Activated T-helper 9 cell treated with anti-CD3 and anti-CD28 coated beads, Interleukin-2, amount 50 U/mL, for 16 hours (primary cell): ENCODE measurements around the gene CLTC.

ENCODE experiments used
- DNase-seq: peaks from one replicate; pipeline ENCODE4 v3.0.0-alpha.2; 2020; ENCODE audit warnings: low read depth

CLTC gene

DNA sequence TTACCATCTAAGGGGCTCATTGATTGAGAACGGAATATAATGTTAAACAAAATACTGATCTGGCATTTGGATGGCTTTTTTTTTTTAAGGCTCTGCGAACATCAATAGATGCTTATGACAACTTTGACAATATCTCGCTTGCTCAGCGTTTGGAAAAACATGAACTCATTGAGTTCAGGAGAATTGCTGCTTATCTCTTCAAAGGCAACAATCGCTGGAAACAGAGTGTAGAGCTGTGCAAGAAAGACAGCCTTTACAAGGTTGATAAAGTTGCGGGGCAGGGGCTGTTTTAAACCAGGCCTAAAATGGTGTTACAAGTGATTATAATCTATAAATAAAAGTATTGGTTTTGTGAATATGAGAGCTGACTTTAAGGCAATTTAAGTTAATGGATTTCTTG is 65.3 kb downstream of the CLTC start:
- DNase-seq, result no peak

DNA sequence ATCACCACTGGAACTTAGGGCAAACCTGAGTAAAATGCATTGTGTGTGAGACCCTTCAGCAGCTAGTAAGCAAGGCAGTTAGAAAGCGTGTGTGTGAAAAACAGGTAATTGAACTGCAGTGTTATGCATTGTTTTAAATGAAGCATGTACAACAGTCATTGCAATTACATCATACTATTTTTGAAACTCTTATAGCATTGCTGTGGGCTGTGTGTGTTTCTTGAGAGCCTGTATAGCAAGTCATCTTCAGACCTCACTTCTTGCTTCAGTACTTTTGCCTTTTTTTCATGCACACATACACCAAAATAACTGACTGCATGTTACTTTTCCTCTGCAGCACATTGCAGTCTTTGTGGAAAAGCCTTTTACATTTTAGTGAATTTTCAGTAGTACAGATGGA is 68.3 kb downstream of the CLTC start:
- DNase-seq, result no peak

DNA sequence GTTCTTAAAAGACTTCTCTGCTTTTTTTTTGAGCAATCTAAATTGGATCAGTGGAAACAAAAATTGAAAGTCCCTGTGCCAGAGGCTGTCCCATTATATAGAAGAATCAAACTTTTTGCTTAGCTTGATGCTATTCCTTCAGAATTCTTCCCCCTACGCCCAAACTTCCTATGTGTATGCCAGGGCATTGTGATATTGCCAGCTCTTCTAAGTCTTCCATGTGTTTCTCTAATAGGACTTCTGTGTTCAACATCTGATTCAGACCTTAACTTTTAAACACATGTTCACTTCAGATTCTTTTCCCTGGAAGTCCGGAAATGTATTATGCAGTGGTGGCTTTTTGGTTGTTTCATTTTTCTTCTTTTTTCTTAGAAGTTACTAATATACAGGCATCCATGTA is 68.8 kb downstream of the CLTC start:
- no peak for DNase-seq

DNA sequence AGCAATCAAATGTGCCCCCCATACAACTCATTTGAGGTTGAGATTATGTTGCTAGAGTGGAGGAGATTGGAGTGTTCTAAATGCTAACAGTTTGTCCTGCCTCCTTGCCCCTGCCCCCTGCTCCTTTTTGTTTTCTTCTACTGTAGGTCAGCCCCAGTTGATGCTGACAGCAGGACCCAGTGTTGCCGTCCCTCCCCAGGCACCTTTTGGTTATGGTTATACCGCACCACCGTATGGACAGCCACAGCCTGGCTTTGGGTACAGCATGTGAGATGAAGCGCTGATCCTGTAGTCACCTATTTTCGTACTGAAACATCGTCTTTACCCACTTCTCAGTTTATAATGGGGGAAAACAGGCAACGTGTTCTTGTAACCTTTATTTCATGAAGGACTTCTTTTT is 73.9 kb downstream of the CLTC start:
- no peak for DNase-seq

GRCh38 chr17:59694344-59694743 is 74.6 kb downstream of the CLTC start:
- DNase-seq, result no peak

DNA sequence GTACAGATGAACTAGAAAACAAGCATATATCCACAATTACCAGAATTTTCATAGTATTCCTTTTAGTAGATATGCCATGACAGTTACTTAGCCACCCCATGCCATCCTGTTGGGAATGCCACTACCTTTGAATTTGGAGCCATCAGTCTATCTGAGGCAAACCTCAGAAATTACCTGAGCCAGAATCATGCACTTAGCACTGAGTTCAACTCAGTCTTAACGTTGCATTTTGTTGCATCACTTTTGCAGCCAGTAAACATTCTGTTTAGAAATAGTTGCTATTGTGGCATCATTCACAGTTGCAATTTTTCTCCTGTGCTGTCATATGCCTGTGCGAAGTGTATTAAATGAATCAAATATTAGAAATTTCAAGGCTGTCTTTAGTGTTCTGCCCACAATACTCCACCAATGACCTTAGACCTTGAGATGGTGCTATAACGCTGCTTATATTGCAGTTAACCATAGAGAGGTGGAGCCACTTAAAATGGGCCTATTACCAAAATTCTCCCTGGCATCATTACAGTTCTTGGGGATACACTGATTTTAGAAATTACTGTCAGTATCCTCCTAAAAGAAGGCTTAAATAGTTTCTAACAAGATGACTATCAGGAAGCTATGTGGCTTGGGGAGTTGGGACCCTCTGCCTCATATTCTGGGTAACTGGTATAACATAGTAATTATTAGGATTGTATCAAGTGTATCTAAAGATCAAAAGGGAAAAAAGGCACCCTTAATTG is 76.4 kb downstream of the CLTC start:
- DNase-seq, result no peak

DNA sequence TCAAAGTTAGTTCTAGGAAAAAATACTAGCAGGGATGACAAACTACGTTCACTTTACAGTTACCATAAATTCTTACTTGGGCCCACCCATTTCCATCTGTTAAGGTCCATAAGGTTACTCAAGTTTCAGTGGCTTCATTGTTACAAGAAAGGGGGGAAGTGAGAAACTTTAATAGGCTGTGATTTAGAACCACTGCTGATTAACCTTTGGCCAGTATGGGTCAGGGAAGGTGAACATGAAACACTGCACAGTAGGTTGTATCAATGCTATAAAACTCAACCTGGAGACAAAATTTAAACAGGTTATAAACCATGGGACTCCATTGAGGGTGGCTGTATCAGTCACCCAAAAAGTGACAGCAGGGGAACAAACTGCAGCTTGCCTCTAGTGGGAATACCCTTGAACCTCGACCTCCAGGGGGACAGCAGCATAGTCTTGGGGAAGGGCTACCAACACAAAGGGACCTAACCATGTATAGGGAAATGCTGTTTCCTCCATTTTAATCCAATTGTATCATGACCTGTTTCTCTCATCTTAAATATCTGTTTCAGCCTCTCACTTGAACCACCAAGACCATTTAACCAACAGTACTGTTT is 77.1 kb downstream of the CLTC start:
- no peak for DNase-seq

DNA sequence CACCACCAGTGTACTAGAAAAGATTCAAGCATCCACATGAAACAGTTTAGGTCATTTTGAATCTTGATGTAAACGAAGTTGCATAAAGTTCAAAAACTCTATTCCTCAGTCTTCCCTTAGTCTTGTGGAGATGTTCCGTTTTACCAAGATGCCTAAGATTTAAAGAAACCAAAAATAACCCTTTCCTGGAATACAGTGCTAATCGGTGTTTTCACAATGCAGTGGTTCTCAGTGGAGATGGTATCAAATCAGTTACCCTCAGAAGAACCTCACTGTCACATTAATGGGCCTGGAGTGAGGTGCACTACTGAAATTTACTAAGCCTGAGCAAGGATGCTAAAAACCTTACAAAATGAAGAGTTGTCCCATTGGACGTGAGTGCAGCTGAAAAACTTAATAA is 78.4 kb downstream of the CLTC start:
- no peak for DNase-seq

DNA sequence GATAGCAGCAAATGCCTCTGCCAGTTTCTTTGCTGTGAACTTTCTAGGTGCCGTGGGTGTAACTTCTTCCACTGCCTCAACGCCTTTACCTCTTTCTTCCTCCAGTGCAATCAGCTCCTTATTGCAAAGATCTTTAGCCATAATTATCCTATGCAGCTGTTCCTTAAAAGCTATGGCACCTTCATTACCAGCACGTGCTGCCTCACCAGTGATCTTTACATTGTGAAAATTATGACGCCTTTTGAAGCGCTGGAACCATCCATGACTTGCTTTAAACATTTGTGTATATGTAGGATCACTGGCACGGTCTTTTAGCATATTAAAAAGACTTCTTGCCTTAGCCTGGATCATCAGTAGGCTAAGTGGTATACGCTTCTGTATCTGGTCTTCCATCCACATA is 79.5 kb downstream of the CLTC start:
- DNase-seq, result no peak

GRCh38 chr17:59699786-59700185 is 80.1 kb downstream of the CLTC start:
- DNase-seq, result no peak

DNA sequence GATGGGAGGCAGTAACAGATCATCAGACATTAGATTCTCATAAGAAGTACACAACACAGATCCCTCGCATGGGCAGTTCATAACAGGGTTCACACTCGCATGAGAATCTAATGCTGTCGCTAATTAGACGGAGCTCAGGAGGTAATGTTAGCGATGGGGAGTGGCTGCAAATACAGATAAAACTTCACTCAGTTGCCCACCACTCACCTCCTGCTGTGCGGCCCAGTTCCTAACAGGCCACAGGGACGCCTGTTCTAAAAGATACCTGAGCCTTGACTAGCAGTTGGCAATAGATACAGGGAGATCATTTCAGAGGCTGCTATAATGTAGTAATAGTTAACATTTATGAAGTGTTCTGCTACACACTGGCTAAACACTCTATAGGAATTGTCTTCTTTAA is 82.6 kb downstream of the CLTC start:
- no peak for DNase-seq

DNA sequence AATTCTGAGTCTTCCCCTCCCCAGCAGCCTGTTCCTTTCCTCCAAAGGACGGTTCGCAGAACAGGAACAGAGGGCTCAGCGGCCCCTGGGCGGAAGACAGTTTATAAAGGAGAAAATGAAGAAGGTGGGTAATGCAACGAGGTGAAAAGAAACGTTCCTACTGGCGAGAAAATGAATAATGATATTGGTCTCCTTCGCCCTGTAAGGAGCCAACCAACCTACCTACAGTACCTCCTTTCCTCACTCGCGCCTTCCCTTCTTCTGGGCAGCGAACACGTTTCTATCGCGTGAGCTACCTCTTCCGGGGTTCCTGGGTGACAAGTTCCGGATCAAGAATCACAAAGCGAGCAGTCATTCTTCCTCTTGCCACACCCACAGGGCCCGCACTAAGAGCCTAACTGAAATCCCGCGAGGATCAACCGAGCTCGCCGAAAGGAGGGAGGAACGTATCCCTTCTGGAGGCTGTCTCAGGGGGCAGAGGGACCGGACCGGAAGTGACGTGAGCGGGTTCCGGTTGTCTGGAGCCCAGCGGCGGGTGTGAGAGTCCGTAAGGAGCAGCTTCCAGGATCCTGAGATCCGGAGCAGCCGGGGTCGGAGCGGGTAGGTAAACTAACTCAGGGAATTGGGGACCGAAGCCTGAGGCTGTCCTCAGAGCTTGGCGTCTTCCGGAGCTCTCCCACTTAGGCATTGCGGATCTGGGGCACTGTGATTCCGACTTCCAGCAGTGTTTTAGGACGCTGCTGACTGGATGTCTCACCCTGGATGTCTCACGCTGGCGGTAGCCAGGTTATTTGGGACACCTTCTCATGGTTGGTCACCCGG is 87.7 kb downstream of the CLTC start, which contains the start of the genes PTRH2 and VMP1:
Gene PTRH2 (minus strand): TSS at position 282 of the 822 bp plus-strand sequence. CDS start 9,452 bp downstream, outside the sequence.
Gene VMP1 (plus strand): TSS at position 506 of the 822 bp plus-strand sequence. CDS start 23,793 bp downstream, outside the sequence.
- peak; percentile 90 for DNase-seq

GRCh38 chr17:59707971-59708430 is 88.3 kb downstream of the CLTC start:
- no peak for DNase-seq

DNA sequence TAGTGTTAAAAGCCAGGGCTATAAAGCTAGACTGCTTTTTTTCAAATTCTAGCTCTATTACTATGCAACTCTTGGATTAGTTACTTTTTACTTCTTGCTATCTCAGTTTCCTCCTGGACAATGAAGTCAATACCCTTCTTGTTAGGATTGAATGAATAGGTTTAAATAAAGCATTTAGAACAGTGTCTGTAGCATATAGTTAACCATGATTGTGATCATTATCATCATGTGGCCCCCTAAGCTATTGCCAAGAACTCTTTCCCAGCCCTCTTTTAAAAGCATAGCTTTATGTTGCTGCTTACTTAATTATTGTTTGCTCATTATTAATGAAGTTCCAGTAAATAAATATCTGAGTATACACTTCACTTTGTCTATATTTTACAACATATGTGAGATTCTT is 92.2 kb downstream of the CLTC start:
- DNase-seq, result no peak

- no peak for DNase-seq
These were observed 93.2 kb downstream of the CLTC start for GRCh38 chr17:59712862-59713261.

- no peak for DNase-seq
These were observed 94.6 kb downstream of the CLTC start for GRCh38 chr17:59714255-59714654.

GRCh38 chr17:59716427-59716826 is 96.7 kb downstream of the CLTC start:
- no peak for DNase-seq

GRCh38 chr17:59719526-59719925 is 99.8 kb downstream of the CLTC start:
- no peak for DNase-seq

DNA sequence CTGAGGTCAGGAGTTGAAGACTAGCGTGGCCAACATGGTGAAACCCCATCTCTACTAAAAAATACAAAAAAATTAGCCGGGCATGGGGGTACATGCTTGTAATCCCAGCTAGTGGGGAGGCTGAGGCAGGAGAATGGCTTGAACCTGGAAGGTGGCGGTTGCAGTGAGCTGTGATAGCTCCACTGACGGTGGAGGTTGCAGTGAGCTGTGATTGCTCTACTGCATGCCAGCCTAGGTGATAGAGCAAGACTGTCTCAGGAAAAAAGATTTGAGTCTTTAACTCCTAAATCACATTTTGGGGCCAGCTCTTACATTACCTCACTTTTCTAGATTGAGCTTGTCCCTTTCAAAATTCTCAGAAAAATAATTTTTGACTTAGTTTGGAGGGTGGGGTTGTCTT is 102.9 kb downstream of the CLTC start:
- no peak for DNase-seq

DNA sequence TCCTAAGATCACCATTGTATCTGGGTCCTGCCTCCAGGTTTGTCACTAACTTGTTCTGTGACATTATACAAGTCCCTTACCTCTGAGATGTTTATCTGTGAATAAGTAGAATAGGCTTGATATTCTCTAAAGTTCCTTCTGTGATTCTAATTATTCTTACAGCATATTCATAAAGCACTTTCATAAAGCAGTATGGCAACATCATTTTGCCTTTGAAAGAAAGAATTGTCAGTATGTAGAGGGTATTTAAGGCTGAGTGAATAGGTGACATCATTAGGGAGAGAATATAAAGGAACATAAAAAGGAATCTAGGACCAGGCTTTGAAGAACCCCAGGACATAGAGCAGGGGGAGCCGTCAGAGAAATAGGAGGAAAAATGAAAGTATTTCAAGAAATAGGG is 103.3 kb downstream of the CLTC start:
- DNase-seq, result no peak

GRCh38 chr17:59723607-59724006 is 103.9 kb downstream of the CLTC start:
- DNase-seq, result no peak

- no peak for DNase-seq
These were observed 106.0 kb downstream of the CLTC start for GRCh38 chr17:59725691-59726090.
